Ramos (cell line): ENCODE data around the gene DNAH10.

Experiments
- in situ Hi-C: fragments of 300-500 bp; cut with MboI; formaldehyde crosslinking; loops from one replicate; pipeline ENCODE4 v1.14.3; 2022; ENCODE audit warnings: low sequenced_read_pairs; ENCODE audit not compliant: unreplicated experiment

The DNAH10 gene

DNA sequence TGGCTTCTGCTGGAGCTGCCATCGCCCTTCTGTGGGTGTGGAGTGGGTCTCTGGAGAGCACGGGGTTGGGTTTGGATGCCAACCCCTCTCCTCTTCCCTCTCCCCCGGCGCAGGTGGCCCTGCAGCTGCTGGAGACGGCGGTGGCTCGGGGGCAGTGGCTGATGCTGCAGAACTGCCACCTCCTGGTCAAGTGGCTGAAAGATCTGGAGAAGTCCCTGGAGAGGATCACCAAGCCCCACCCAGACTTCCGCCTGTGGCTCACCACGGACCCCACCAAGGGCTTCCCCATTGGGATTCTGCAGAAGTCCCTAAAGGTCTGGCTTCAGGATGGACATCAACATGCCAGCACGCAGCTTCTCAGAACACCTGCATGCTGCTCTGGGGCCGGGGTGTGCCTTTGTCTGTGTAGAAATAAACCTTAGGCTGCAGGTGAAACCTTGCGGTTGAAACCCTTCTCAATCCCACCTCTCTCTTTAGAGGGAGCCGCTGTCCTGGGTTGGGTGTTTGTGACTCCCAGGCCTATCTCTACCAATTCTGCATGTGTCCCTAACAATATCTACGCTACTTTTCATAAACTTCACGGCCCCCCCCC lies 166.3 kb downstream of the DNAH10 start:
- in situ Hi-C loops = no loop called here

- in situ Hi-C loops = no loop called here
Measured at GRCh38 chr12:123928897-123929296, 166.8 kb downstream of the DNAH10 start.

DNA sequence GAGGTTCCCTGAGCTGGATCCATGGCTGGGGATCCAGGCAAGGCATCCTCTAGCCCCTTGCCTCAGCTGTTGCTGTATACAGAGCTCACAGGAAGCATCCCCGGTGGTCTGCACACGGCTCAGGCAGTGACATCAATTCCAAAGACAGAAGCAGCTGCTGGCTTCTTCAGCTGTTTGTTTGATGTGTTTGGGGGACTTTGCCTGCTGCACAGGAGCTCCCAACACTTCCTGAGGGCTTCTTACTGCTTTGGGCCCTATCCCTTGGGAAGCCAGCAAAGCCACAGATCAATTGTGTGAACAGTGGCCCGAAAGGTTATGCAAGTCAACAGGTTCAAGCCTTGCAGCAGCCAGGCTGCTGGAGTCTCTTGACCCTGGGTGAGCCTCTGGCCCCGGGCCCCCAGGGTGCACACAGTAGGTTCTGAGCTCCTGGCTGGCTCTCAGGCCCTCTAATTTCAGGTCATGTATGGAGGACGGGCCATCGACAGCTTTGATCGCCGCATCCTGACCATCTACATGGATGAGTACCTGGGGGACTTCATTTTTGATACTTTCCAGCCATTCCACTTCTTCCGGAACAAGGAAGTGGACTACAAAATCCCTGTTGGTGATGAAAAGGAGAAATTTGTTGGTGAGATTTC lies 168.0 kb downstream of the DNAH10 start:
- in situ Hi-C loops = no loop called here

GRCh38 chr12:123931686-123932321 lies 169.7 kb downstream of the DNAH10 start:
- in situ Hi-C loops = no loop called here

DNA sequence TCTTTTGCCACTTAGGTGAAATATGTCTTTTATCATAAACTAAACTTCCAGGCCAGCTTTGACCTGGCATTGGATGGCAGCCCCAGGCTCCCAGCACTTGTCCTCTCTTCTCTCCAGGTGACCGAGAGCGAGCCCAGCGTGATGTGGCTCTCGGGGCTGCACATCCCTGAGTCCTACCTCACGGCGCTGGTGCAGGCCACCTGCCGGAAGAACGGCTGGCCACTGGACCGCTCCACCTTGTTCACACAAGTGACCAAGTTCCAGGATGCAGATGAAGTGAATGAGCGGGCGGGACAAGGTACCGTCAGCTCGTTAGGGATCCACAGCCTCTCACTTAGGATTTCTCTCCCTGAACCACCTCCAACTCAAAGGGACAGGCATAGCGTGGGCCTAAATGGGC lies 171.1 kb downstream of the DNAH10 start:
- in situ Hi-C loops = no loop called here

GRCh38 chr12:123934016-123934620 lies 172.0 kb downstream of the DNAH10 start:
- in situ Hi-C loops = no loop called here

DNA sequence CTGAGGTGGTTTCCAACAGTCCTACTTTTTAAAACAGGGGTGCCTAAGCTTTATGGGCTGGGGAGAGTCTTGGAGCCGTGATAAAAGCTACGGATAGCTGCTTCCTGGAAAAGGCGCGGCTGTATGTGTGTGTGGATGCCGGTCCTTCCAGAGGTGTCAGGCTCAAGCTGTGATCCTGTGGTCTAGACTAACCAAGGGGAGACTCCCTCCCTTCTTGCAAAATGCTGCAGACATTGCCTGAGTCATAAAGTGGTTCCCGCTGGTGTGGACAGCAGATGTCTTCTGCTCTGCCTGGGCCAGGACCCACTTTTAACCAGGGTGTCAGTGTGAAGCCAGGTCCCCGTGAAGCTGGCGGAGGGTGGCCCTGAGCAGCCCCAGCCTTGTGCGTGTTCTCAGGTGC lies 172.7 kb downstream of the DNAH10 start:
- in situ Hi-C loops = no loop called here

- in situ Hi-C loops = no loop called here
Measured at GRCh38 chr12:123935956-123936355, 173.9 kb downstream of the DNAH10 start.

DNA sequence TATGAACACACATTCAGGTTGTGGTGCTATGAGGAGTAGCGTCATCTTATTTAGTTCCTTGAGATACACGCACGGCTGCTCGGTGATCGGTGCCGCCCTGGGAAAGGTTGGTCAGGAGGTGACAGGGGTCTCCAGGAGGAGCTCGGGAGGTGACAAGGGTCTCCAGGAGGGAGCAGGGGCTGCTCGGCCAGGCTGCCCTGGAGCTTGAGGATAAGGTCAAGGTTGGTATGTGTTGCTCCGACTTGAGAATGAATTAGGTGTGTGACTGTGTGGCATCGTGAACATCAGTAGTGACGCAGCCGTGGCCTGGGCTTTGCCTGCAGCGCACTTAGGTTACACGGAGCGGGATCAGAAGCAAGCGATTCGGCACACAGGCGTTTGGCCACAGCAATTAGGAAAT lies 174.4 kb downstream of the DNAH10 start:
- in situ Hi-C loops = no loop called here

DNA sequence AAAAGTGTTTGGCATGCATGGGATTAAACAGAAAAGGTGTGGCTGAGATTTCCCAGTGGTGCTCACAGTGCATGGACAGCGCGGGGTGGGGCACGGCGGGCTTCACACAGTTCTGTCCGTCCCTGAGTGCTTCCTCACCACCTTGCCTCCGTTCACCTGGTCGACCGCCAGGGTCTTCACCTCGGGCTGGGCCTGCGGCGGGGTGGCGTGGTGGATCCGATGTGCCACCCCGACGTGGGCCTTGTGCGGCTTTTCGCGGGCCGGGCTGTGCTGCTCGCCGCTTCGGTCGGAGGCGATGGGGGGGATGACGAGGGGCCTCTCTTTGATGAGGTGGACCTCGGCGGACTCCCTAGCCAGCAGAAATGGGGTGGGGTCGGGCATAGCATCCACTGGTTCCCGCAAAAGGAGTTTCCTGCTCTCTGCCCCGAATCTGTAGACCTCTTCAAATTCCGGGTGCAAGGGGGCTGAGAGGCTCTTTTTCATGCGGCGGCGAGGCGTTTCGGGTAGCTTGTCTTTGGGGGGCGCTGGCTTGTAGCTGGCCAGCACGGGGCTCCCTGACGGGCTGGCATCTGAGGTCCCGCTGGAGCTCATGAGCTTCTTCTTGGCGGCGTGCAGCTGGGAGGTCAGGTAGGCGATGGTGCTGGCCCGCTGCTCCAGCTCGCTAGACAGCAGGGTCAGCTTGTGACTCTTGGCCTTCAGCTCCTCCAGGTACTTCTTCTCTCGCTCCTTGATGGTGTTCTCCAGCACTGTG lies 175.0 kb downstream of the DNAH10 start:
- in situ Hi-C loops = no loop called here

- in situ Hi-C loops = no loop called here
Measured at GRCh38 chr12:123937707-123938591, 175.8 kb downstream of the DNAH10 start.

DNA sequence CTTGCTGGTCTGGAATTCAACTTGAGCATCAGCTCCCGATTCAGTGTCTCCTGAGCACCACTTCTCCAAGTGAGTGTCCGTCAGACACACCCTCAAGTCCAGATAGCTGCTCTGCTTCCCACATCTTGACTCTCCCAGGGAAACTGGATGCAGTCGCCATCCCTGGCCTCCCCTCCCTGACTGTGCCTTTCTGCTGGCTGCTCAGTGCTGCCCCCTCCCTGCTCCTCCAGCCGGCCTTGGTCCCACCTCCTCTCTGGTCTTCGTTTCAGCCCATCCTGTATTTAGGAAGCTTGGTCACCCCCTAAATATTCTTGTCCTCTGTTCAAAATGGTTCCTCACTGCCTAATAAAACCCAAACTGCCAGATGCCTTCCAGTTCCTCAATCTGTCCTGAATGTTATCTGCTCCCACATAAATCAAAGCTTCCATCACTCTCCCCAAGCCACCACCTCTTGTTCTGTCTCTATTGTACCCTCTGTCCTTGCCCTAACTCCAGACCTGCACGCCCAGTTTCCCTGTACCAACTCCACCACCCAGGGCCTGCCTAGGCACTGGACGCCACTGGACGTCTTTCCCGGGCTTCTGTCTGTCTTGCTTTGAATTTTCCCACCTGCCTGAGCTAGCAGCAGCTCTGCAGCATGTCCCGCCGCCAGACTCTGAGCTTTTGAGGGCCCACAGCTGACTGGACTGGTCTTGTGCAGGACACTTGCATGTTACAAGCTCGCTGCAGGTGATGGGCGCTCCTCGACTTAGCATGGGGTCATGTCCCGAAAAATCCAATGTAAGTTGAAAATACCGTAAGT lies 176.8 kb downstream of the DNAH10 start:
- in situ Hi-C loops = no loop called here

DNA sequence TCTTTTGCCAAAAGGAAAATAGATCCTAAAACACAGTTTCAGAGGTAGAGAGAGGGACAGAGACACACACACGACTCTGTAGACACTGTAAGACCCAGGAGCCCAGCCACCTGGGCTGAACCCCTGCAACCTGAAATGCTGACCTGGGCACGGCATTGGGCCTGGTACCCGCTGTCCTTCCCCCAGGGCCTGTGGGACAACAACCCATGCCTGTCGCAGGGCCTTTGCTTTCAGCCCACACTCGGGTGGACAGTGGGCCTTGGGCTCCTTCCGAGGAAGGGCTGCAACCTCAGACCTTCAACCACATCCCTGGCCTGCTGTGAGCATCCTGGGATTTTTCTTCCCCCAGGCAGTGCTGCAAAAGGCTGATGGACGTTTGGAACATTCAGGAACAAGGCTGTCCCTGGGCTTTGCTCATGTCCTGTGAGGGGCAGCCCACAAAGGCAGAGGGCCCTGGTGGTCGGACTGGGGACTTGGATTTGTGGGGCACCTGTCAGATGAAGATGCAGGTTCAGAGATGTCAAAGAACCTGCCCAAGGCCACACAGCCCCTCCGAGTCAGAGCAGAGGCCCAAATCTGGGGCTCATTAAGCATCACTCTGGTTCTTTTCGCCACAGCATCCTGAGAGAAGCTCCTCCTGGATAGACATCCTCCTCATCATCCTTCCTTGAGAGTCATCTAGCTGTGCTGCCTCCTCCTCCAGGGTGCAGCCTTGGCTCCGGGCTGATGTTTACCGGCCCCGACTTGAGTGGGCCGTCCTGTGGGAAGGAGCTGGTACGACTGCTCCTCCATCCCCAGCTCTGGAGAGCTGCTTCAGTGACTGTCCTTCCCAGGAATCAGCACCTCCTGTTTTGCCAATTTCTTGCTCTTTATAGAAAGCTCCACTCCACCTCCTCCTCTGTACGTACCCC lies 177.9 kb downstream of the DNAH10 start:
- in situ Hi-C loops = no loop called here

- in situ Hi-C loops = no loop called here
Measured at GRCh38 chr12:123940627-123940966, 178.5 kb downstream of the DNAH10 start.

DNA sequence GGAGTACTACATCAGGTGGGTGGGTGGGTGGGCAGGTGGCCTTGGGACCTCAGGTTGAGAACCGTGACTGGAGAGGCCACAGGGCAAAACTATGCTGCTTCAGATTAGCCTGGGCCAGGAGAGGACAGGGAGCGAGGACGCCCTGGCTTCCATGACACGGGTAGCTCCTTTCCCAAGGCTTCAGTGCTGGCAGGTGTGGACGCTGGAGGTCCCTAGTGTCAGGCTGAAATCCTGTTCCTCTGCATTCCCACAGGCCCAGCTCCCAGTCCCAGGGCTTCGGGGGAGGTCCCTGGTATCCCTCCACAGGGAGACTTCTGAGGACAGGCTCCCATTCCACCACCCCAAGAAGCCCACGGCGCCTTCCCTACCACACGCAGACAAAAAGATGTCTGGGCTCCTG lies 178.9 kb downstream of the DNAH10 start:
- in situ Hi-C loops = no loop called here

- in situ Hi-C loops = no loop called here
Measured at GRCh38 chr12:123941624-123942237, 179.6 kb downstream of the DNAH10 start.

DNA sequence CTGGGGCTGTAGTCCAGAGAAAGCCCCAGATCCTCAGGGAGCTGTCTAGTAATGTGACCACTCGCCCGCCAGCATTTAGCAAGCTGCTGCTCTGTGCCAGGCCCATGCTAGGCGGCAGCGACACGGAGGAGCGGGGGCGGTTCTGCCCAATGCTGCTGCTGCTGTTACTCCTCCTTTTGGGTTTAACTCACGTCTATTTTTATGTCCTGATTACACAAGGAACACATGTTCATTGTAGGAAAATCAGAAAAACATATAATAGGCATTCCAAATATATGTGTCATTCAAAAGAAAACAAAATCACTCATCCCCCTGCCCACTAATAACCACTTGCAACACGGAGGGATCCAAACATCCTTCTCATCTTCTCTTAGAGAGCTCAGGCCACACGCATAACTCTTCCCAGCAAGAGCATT lies 180.1 kb downstream of the DNAH10 start:
- in situ Hi-C loops = no loop called here
